T-helper 2 cell treated with Interferon-gamma antibody and Interleukin-4, amounts not matched to agents 100 ng/mL and 5 ng/mL, for 36 hours (primary cell): ENCODE results near the gene IFIT2. TPM values are rescaled to one million over a fixed set of nuclear protein-coding genes. Genes with fewer than 3 reads are reported as not detected.

Experiments used
- total RNA-seq: library from RNA; stranded (reverse); gene quantifications from 2 replicates; pipeline ENCODE4 v1.2.3, GENCODE V29; 2022

IFIT2 gene
- total RNA-seq, 1 donor from 2014 or later = 5.9 TPM

Other genes with a start within 250 kb of the IFIT2 start
- gene CH25H, start 94.7 kb upstream of the IFIT2 start, total RNA-seq = not detected in 2 replicates
- 19.9 and 20.1 TPM in 2 replicates for gene LIPA, start 50.3 kb upstream of the IFIT2 start, total RNA-seq
- gene IFIT3, start 26.0 kb downstream of the IFIT2 start, total RNA-seq = 10.4 and 11.1 TPM in 2 replicates
- not detected in 2 replicates for gene IFIT1B, start 76.0 kb downstream of the IFIT2 start, total RNA-seq
- 3.4 and 3.5 TPM in 2 replicates for gene IFIT1, start 90.6 kb downstream of the IFIT2 start, total RNA-seq
- gene IFIT5, start 112.5 kb downstream of the IFIT2 start, total RNA-seq = 17.0 and 17.1 TPM in 2 replicates
- gene SLC16A12, start 233.5 kb downstream of the IFIT2 start, total RNA-seq = 0.02 TPM in 1 of 2 replicates, not detected in the other